ENCODE results near the gene SYT1. TPM values are rescaled to one million over a fixed set of nuclear protein-coding genes. Genes with fewer than 3 reads are reported as not detected.
A peak's percentile ranks its signal among the peaks of the same experiment; 100 is the strongest.

SYT1 gene
- total RNA-seq, 1 experiment from 2014 or later, result 80.9 TPM

- Histone ChIP-seq H3K9me3 (ENCODE audit: low read depth, low read length, poor library complexity, severe bottlenecking) (no peaks in the 10 kb centered on the region), H3K27me3 (replicated peaks; ENCODE audit: insufficient read depth, low read depth, low read length, poor library complexity) (no peaks in the 10 kb centered on the region), H3K4me3 (ENCODE audit: low read depth, low read length, poor library complexity, severe bottlenecking) (no peak overlapping the region), H3K27ac (ENCODE audit: low read depth, low read length, poor library complexity, severe bottlenecking) (no peak overlapping the region), H3K36me3 (ENCODE audit: insufficient read depth, low read length, poor library complexity, severe bottlenecking) (no peaks in the 10 kb centered on the region), H3K4me1 (ENCODE audit: insufficient read depth, low read length, poor library complexity, severe bottlenecking) (peaks cover 14% of the 10 kb centered on the region)
- no peak for DNase-seq (ENCODE audit: low spot score)
- POLR2A ChIA-PET (ENCODE audit: low non-redundant PET), result no interaction called here
- CTCF ChIA-PET, result no interaction called here
- intact Hi-C loops (cut with micrococcal nuclease; ENCODE audit: unreplicated experiment), result no loop called here
- no TSS peak for BruUV-seq (replicated peaks)
- TF ChIP-seq CTCF (conservative IDR thresholded peaks at IDR 0.05; ENCODE audit: low read depth, low read length) (no peak), EZH2 (IDR thresholded peaks at IDR 0.05; ENCODE audit: borderline replicate concordance, low read depth, low read length, poor library complexity, severe bottlenecking) (no peak)
Observed at GRCh38 chr12:79415746-79416435, 551.3 kb downstream of the SYT1 start.

DNA sequence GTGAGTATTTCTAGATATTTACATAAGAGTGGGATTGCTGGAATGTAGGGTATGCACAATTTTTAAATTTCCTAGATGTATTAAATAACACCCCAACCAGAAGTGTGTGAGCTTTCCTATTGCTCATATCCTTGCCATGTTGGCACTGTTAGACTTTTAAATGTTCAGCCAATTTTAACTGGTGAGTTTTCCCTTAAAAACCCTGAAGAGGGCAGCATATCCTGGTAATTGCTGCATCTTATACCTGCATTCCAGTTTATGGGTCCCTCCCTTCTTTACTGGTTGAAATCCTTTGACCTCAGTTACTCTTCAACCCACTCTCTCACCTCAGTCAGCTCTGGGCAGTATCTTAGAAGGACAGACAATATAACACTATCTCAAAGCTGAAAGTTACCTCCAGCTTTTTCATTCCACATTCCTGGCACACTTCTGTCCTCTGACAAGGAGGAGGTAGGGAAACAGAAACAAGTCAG lies 555.6 kb downstream of the SYT1 start:
- DNase-seq (ENCODE audit: low spot score), result peak; percentile 37
- POLR2A ChIA-PET (ENCODE audit: low non-redundant PET), result interaction anchor here (0.6 kb wide), 1 partner anchor 21 kb away, joined by 4 read pairs; no protein-coding TSS in a partner anchor
- H3K36me3 ChIP-seq (ENCODE audit: insufficient read depth, low read length, poor library complexity, severe bottlenecking), result no peaks in the 10 kb centered on the region
- no peak for TF ChIP-seq EZH2 (IDR thresholded peaks at IDR 0.05; ENCODE audit: borderline replicate concordance, low read depth, low read length, poor library complexity, severe bottlenecking)
- peak; percentile 60 for TF ChIP-seq CTCF (conservative IDR thresholded peaks at IDR 0.05; ENCODE audit: low read depth, low read length)
- no TSS peak for BruUV-seq (replicated peaks)
- intact Hi-C loops (cut with micrococcal nuclease; ENCODE audit: unreplicated experiment), result no loop called here
- H3K27me3 ChIP-seq (replicated peaks; ENCODE audit: insufficient read depth, low read depth, low read length, poor library complexity), result no peaks in the 10 kb centered on the region
- peaks cover 7% of the 10 kb centered on the region for H3K4me1 ChIP-seq (ENCODE audit: insufficient read depth, low read length, poor library complexity, severe bottlenecking)
- no peak overlapping the region for H3K4me3 ChIP-seq (ENCODE audit: low read depth, low read length, poor library complexity, severe bottlenecking)
- CTCF ChIA-PET, result interaction anchor here (0.6 kb wide), 1 partner anchor 67 kb away, joined by 7 read pairs; no protein-coding TSS in a partner anchor
- H3K9me3 ChIP-seq (ENCODE audit: low read depth, low read length, poor library complexity, severe bottlenecking), result no peaks in the 10 kb centered on the region
- H3K27ac ChIP-seq (ENCODE audit: low read depth, low read length, poor library complexity, severe bottlenecking), result no peak overlapping the region

GRCh38 chr12:79421236-79421740 lies 556.7 kb downstream of the SYT1 start:
- TF ChIP-seq EZH2 (IDR thresholded peaks at IDR 0.05; ENCODE audit: borderline replicate concordance, low read depth, low read length, poor library complexity, severe bottlenecking) (no peak), CTCF (conservative IDR thresholded peaks at IDR 0.05; ENCODE audit: low read depth, low read length) (no peak)
- POLR2A ChIA-PET (ENCODE audit: low non-redundant PET), result no interaction called here
- intact Hi-C loops (cut with micrococcal nuclease; ENCODE audit: unreplicated experiment), result no loop called here
- Histone ChIP-seq H3K4me1 (ENCODE audit: insufficient read depth, low read length, poor library complexity, severe bottlenecking) (peaks cover 5% of the 10 kb centered on the region), H3K27me3 (replicated peaks; ENCODE audit: insufficient read depth, low read depth, low read length, poor library complexity) (no peaks in the 10 kb centered on the region), H3K9me3 (ENCODE audit: low read depth, low read length, poor library complexity, severe bottlenecking) (no peaks in the 10 kb centered on the region), H3K4me3 (ENCODE audit: low read depth, low read length, poor library complexity, severe bottlenecking) (no peak overlapping the region), H3K36me3 (ENCODE audit: insufficient read depth, low read length, poor library complexity, severe bottlenecking) (no peaks in the 10 kb centered on the region), H3K27ac (ENCODE audit: low read depth, low read length, poor library complexity, severe bottlenecking) (no peak overlapping the region)
- CTCF ChIA-PET, result no interaction called here
- no TSS peak for BruUV-seq (replicated peaks)
- DNase-seq (ENCODE audit: low spot score), result no peak

All from A673 (cell line).